Measurements from ENCODE around the gene STIM2. TPM values are rescaled to one million over a fixed set of nuclear protein-coding genes. Genes with fewer than 3 reads are reported as not detected.

The STIM2 gene
- total RNA-seq, 4 donors from 2014 or later = 15.9 to 25.5 (median 23.6) TPM

- no peak for DNase-seq (ENCODE audit: low spot score in 2 of 2)
- no peak for TF ChIP-seq POLR2A (IDR thresholded peaks at IDR 0.05)
- no peak for TF ChIP-seq CTCF (IDR thresholded peaks at IDR 0.05)
- H3K4me3 ChIP-seq (ENCODE audit: low read depth, poor library complexity, severe bottlenecking) = no peak overlapping the region
- intact Hi-C loops (cut with DNase I; ENCODE audit: low total_unique reads) = no loop called here
- 76 to 90% methylated on average over 5 to 10 of the region's 10 CpGs for WGBS, 2 donors
Observed at GRCh38 chr4:26873391-26874026, 12.9 kb downstream of the STIM2 start.

- no peak overlapping the region for H3K4me3 ChIP-seq (ENCODE audit: low read depth, poor library complexity, severe bottlenecking)
- TF ChIP-seq CTCF (IDR thresholded peaks at IDR 0.05) = no peak
- TF ChIP-seq POLR2A (IDR thresholded peaks at IDR 0.05) = no peak
- no peak for DNase-seq (ENCODE audit: low spot score in 2 of 2)
- 91 to 94% methylated on average over 6 to 7 of the region's 7 CpGs for WGBS, 2 donors
- intact Hi-C loops (cut with DNase I; ENCODE audit: low total_unique reads) = no loop called here
Observed at GRCh38 chr4:26874110-26874509, 13.5 kb downstream of the STIM2 start.

GRCh38 chr4:26877406-26877805, 16.8 kb downstream of the STIM2 start:
- intact Hi-C loops (cut with DNase I; ENCODE audit: low total_unique reads) = no loop called here
- WGBS, 2 donors = 86 to 88% methylated on average over 3 of the region's 3 CpGs

GRCh38 chr4:26877961-26878360, 17.3 kb downstream of the STIM2 start:
- WGBS, 2 donors = 91 to 94% methylated on average over 3 of the region's 3 CpGs
- H3K4me3 ChIP-seq (ENCODE audit: low read depth, poor library complexity, severe bottlenecking) = no peak overlapping the region
- intact Hi-C loops (cut with DNase I; ENCODE audit: low total_unique reads) = no loop called here
- DNase-seq (ENCODE audit: low spot score in 2 of 2) = no peak
- no peak for TF ChIP-seq CTCF (IDR thresholded peaks at IDR 0.05)
- no peak for TF ChIP-seq POLR2A (IDR thresholded peaks at IDR 0.05)

More at GRCh38 chr4:26877406-26877805, 16.8 kb downstream of the STIM2 start:
- TF ChIP-seq POLR2A (IDR thresholded peaks at IDR 0.05) = no peak
- DNase-seq (ENCODE audit: low spot score in 2 of 2) = no peak
- no peak overlapping the region for H3K4me3 ChIP-seq (ENCODE audit: low read depth, poor library complexity, severe bottlenecking)

- DNase-seq (ENCODE audit: low spot score in 2 of 2) = no peak
- WGBS, 2 donors = 46 to 59% methylated on average over 5 of the region's 5 CpGs
- no peak overlapping the region for H3K4me3 ChIP-seq (ENCODE audit: low read depth, poor library complexity, severe bottlenecking)
- intact Hi-C loops (cut with DNase I; ENCODE audit: low total_unique reads) = no loop called here
- TF ChIP-seq POLR2A (IDR thresholded peaks at IDR 0.05) = no peak
- TF ChIP-seq CTCF (IDR thresholded peaks at IDR 0.05) = no peak
Observed at GRCh38 chr4:26878794-26879391, 18.3 kb downstream of the STIM2 start.

GRCh38 chr4:26879805-26880204, 19.2 kb downstream of the STIM2 start:
- 84 to 88% methylated on average over 2 of the region's 2 CpGs for WGBS, 2 donors
- intact Hi-C loops (cut with DNase I; ENCODE audit: low total_unique reads) = no loop called here
- no peak for DNase-seq (ENCODE audit: low spot score in 2 of 2)
- H3K4me3 ChIP-seq (ENCODE audit: low read depth, poor library complexity, severe bottlenecking) = no peak overlapping the region
- no peak for TF ChIP-seq CTCF (IDR thresholded peaks at IDR 0.05)
- TF ChIP-seq POLR2A (IDR thresholded peaks at IDR 0.05) = no peak
